ENCODE data around the gene EPHA7. TPM values are rescaled to one million over a fixed set of nuclear protein-coding genes. Genes with fewer than 3 reads are reported as not detected.

Gene EPHA7
- polyA plus RNA-seq, 2 donors: 0.49 to 0.84 TPM

- Histone ChIP-seq H3K4me1 (ENCODE audit: control insufficient read depth in 2 of 2, insufficient read depth in 2 of 2, low read length in 1 of 2) (no peaks in the 10 kb centered on the region), H3K36me3 (ENCODE audit: control insufficient read depth in 2 of 2, insufficient read depth in 2 of 2, low read length in 1 of 2) (no peaks in the 10 kb centered on the region), H3K9me3 (ENCODE audit: control insufficient read depth in 2 of 2, insufficient read depth in 1 of 2, low read depth in 1 of 2, low read length in 1 of 2) (no peaks in the 10 kb centered on the region), H3K27me3 (ENCODE audit: control insufficient read depth in 1 of 2, insufficient read depth in 2 of 2, low read length in 2 of 2) (no peaks in the 10 kb centered on the region), H3K4me3 (ENCODE audit: low read depth in 1 of 2, low read length in 2 of 2) (no peak overlapping the region), H3K27ac (ENCODE audit: low read depth in 2 of 2, low read length in 1 of 2) (no peak overlapping the region)
- 73 to 74% methylated on average over 3 of the region's 3 CpGs for WGBS, 2 donors
Observed at GRCh38 chr6:93369586-93370134, 49.7 kb downstream of the EPHA7 start.

- no peaks in the 10 kb centered on the region for H3K27me3 ChIP-seq (ENCODE audit: control insufficient read depth in 1 of 2, insufficient read depth in 2 of 2, low read length in 2 of 2)
- H3K9me3 ChIP-seq (ENCODE audit: control insufficient read depth in 2 of 2, insufficient read depth in 1 of 2, low read depth in 1 of 2, low read length in 1 of 2): no peaks in the 10 kb centered on the region
- 90 to 91% methylated on average over 7 of the region's 7 CpGs for WGBS, 2 donors
- H3K4me1 ChIP-seq (ENCODE audit: control insufficient read depth in 2 of 2, insufficient read depth in 2 of 2, low read length in 1 of 2): no peaks in the 10 kb centered on the region
- no peak overlapping the region for H3K27ac ChIP-seq (ENCODE audit: low read depth in 2 of 2, low read length in 1 of 2)
- H3K4me3 ChIP-seq (ENCODE audit: low read depth in 1 of 2, low read length in 2 of 2): no peak overlapping the region
- no peaks in the 10 kb centered on the region for H3K36me3 ChIP-seq (ENCODE audit: control insufficient read depth in 2 of 2, insufficient read depth in 2 of 2, low read length in 1 of 2)
Observed at GRCh38 chr6:93366506-93366905, 52.9 kb downstream of the EPHA7 start.

GRCh38 chr6:93365445-93365844, 53.9 kb downstream of the EPHA7 start:
- no peaks in the 10 kb centered on the region for H3K36me3 ChIP-seq (ENCODE audit: control insufficient read depth in 2 of 2, insufficient read depth in 2 of 2, low read length in 1 of 2)
- WGBS, 2 donors: 66 to 77% methylated on average over 3 of the region's 3 CpGs
- H3K4me1 ChIP-seq (ENCODE audit: control insufficient read depth in 2 of 2, insufficient read depth in 2 of 2, low read length in 1 of 2): no peaks in the 10 kb centered on the region
- no peaks in the 10 kb centered on the region for H3K9me3 ChIP-seq (ENCODE audit: control insufficient read depth in 2 of 2, insufficient read depth in 1 of 2, low read depth in 1 of 2, low read length in 1 of 2)
- no peak overlapping the region for H3K27ac ChIP-seq (ENCODE audit: low read depth in 2 of 2, low read length in 1 of 2)
- no peaks in the 10 kb centered on the region for H3K27me3 ChIP-seq (ENCODE audit: control insufficient read depth in 1 of 2, insufficient read depth in 2 of 2, low read length in 2 of 2)
- H3K4me3 ChIP-seq (ENCODE audit: low read depth in 1 of 2, low read length in 2 of 2): no peak overlapping the region

- Histone ChIP-seq H3K4me1 (ENCODE audit: control insufficient read depth in 2 of 2, insufficient read depth in 2 of 2, low read length in 1 of 2) (no peaks in the 10 kb centered on the region), H3K36me3 (ENCODE audit: control insufficient read depth in 2 of 2, insufficient read depth in 2 of 2, low read length in 1 of 2) (no peaks in the 10 kb centered on the region), H3K27me3 (ENCODE audit: control insufficient read depth in 1 of 2, insufficient read depth in 2 of 2, low read length in 2 of 2) (no peaks in the 10 kb centered on the region), H3K4me3 (ENCODE audit: low read depth in 1 of 2, low read length in 2 of 2) (no peak overlapping the region), H3K27ac (ENCODE audit: low read depth in 2 of 2, low read length in 1 of 2) (no peak overlapping the region), H3K9me3 (ENCODE audit: control insufficient read depth in 2 of 2, insufficient read depth in 1 of 2, low read depth in 1 of 2, low read length in 1 of 2) (no peaks in the 10 kb centered on the region)
- 78 to 82% methylated on average over 2 of the region's 2 CpGs for WGBS, 2 donors
Observed at GRCh38 chr6:93358435-93358834, 60.9 kb downstream of the EPHA7 start.

- H3K4me3 ChIP-seq (ENCODE audit: low read depth in 1 of 2, low read length in 2 of 2): no peak overlapping the region
Observed at GRCh38 chr6:93352604-93353003, 66.8 kb downstream of the EPHA7 start.

GRCh38 chr6:93351222-93351621, 68.1 kb downstream of the EPHA7 start:
- H3K9me3 ChIP-seq (ENCODE audit: control insufficient read depth in 2 of 2, insufficient read depth in 1 of 2, low read depth in 1 of 2, low read length in 1 of 2): no peaks in the 10 kb centered on the region

More at GRCh38 chr6:93352604-93353003, 66.8 kb downstream of the EPHA7 start:
- Histone ChIP-seq H3K36me3 (ENCODE audit: control insufficient read depth in 2 of 2, insufficient read depth in 2 of 2, low read length in 1 of 2) (no peaks in the 10 kb centered on the region), H3K27ac (ENCODE audit: low read depth in 2 of 2, low read length in 1 of 2) (no peak overlapping the region), H3K27me3 (ENCODE audit: control insufficient read depth in 1 of 2, insufficient read depth in 2 of 2, low read length in 2 of 2) (no peaks in the 10 kb centered on the region), H3K9me3 (ENCODE audit: control insufficient read depth in 2 of 2, insufficient read depth in 1 of 2, low read depth in 1 of 2, low read length in 1 of 2) (no peaks in the 10 kb centered on the region), H3K4me1 (ENCODE audit: control insufficient read depth in 2 of 2, insufficient read depth in 2 of 2, low read length in 1 of 2) (no peaks in the 10 kb centered on the region)
- WGBS, 2 donors: 88 to 91% methylated on average over 1 of the region's 1 CpG

GRCh38 chr6:93350774-93351173, 68.6 kb downstream of the EPHA7 start:
- H3K27me3 ChIP-seq (ENCODE audit: control insufficient read depth in 1 of 2, insufficient read depth in 2 of 2, low read length in 2 of 2): no peaks in the 10 kb centered on the region
- 90 to 92% methylated on average over 4 of the region's 4 CpGs for WGBS, 2 donors
- H3K4me1 ChIP-seq (ENCODE audit: control insufficient read depth in 2 of 2, insufficient read depth in 2 of 2, low read length in 1 of 2): no peaks in the 10 kb centered on the region
- H3K36me3 ChIP-seq (ENCODE audit: control insufficient read depth in 2 of 2, insufficient read depth in 2 of 2, low read length in 1 of 2): no peaks in the 10 kb centered on the region
- no peak overlapping the region for H3K4me3 ChIP-seq (ENCODE audit: low read depth in 1 of 2, low read length in 2 of 2)
- H3K9me3 ChIP-seq (ENCODE audit: control insufficient read depth in 2 of 2, insufficient read depth in 1 of 2, low read depth in 1 of 2, low read length in 1 of 2): no peaks in the 10 kb centered on the region
- H3K27ac ChIP-seq (ENCODE audit: low read depth in 2 of 2, low read length in 1 of 2): no peak overlapping the region

More at GRCh38 chr6:93351222-93351621, 68.1 kb downstream of the EPHA7 start:
- H3K36me3 ChIP-seq (ENCODE audit: control insufficient read depth in 2 of 2, insufficient read depth in 2 of 2, low read length in 1 of 2): no peaks in the 10 kb centered on the region
- H3K4me3 ChIP-seq (ENCODE audit: low read depth in 1 of 2, low read length in 2 of 2): no peak overlapping the region
- H3K27ac ChIP-seq (ENCODE audit: low read depth in 2 of 2, low read length in 1 of 2): no peak overlapping the region
- no peaks in the 10 kb centered on the region for H3K27me3 ChIP-seq (ENCODE audit: control insufficient read depth in 1 of 2, insufficient read depth in 2 of 2, low read length in 2 of 2)
- no peaks in the 10 kb centered on the region for H3K4me1 ChIP-seq (ENCODE audit: control insufficient read depth in 2 of 2, insufficient read depth in 2 of 2, low read length in 1 of 2)
- WGBS, 2 donors: 82 to 83% methylated on average over 3 of the region's 3 CpGs

GRCh38 chr6:93344333-93344835, 75.0 kb downstream of the EPHA7 start:
- H3K27ac ChIP-seq (ENCODE audit: low read depth in 2 of 2, low read length in 1 of 2): no peak overlapping the region
- 63 to 78% methylated on average over 1 of the region's 1 CpG for WGBS, 2 donors
- H3K4me1 ChIP-seq (ENCODE audit: control insufficient read depth in 2 of 2, insufficient read depth in 2 of 2, low read length in 1 of 2): no peaks in the 10 kb centered on the region
- no peaks in the 10 kb centered on the region for H3K36me3 ChIP-seq (ENCODE audit: control insufficient read depth in 2 of 2, insufficient read depth in 2 of 2, low read length in 1 of 2)
- no peaks in the 10 kb centered on the region for H3K9me3 ChIP-seq (ENCODE audit: control insufficient read depth in 2 of 2, insufficient read depth in 1 of 2, low read depth in 1 of 2, low read length in 1 of 2)
- no peak overlapping the region for H3K4me3 ChIP-seq (ENCODE audit: low read depth in 1 of 2, low read length in 2 of 2)
- no peaks in the 10 kb centered on the region for H3K27me3 ChIP-seq (ENCODE audit: control insufficient read depth in 1 of 2, insufficient read depth in 2 of 2, low read length in 2 of 2)

GRCh38 chr6:93343476-93343875, 75.9 kb downstream of the EPHA7 start:
- no peak overlapping the region for H3K4me3 ChIP-seq (ENCODE audit: low read depth in 1 of 2, low read length in 2 of 2)
- 35 to 45% methylated on average over 2 of the region's 2 CpGs for WGBS, 2 donors
- H3K27ac ChIP-seq (ENCODE audit: low read depth in 2 of 2, low read length in 1 of 2): no peak overlapping the region

GRCh38 chr6:93341900-93342613, 77.3 kb downstream of the EPHA7 start:
- no peaks in the 10 kb centered on the region for H3K9me3 ChIP-seq (ENCODE audit: control insufficient read depth in 2 of 2, insufficient read depth in 1 of 2, low read depth in 1 of 2, low read length in 1 of 2)
- no peaks in the 10 kb centered on the region for H3K27me3 ChIP-seq (ENCODE audit: control insufficient read depth in 1 of 2, insufficient read depth in 2 of 2, low read length in 2 of 2)
- H3K36me3 ChIP-seq (ENCODE audit: control insufficient read depth in 2 of 2, insufficient read depth in 2 of 2, low read length in 1 of 2): no peaks in the 10 kb centered on the region
- 73 to 74% methylated on average over 1 of the region's 1 CpG for WGBS, 2 donors
- no peak overlapping the region for H3K4me3 ChIP-seq (ENCODE audit: low read depth in 1 of 2, low read length in 2 of 2)
- no peaks in the 10 kb centered on the region for H3K4me1 ChIP-seq (ENCODE audit: control insufficient read depth in 2 of 2, insufficient read depth in 2 of 2, low read length in 1 of 2)
- no peak overlapping the region for H3K27ac ChIP-seq (ENCODE audit: low read depth in 2 of 2, low read length in 1 of 2)

More at GRCh38 chr6:93343476-93343875, 75.9 kb downstream of the EPHA7 start:
- Histone ChIP-seq H3K27me3 (ENCODE audit: control insufficient read depth in 1 of 2, insufficient read depth in 2 of 2, low read length in 2 of 2) (no peaks in the 10 kb centered on the region), H3K9me3 (ENCODE audit: control insufficient read depth in 2 of 2, insufficient read depth in 1 of 2, low read depth in 1 of 2, low read length in 1 of 2) (no peaks in the 10 kb centered on the region), H3K4me1 (ENCODE audit: control insufficient read depth in 2 of 2, insufficient read depth in 2 of 2, low read length in 1 of 2) (no peaks in the 10 kb centered on the region), H3K36me3 (ENCODE audit: control insufficient read depth in 2 of 2, insufficient read depth in 2 of 2, low read length in 1 of 2) (no peaks in the 10 kb centered on the region)

Measured in esophagus (tissue), 2 donors.